Mucosa of descending colon (tissue), 3 donors: Measurements from ENCODE around the gene KRTAP10-10. TPM values are rescaled to one million over a fixed set of nuclear protein-coding genes. Genes with fewer than 3 reads are reported as not detected.

Experiments
- ATAC-seq: fragments of 200-7000 bp; cut with Tn5 transposase; one replicate; pipeline ENCODE4 v1.9.1; 2020; ENCODE audit warnings: mild to moderate bottlenecking, moderate library complexity
- DNase-seq, 3 donors: peaks; one replicate each; pipeline ENCODE4 v3.0.0-alpha.2; 2020
- H3K36me3 ChIP-seq: fragments of 200-600 bp; one replicate; pipeline ENCODE4 v1.8.0; 2021; ENCODE audit warnings: low read depth, mild to moderate bottlenecking
- H3K4me1 ChIP-seq: fragments of 200-600 bp; one replicate; pipeline ENCODE4 v1.8.0; 2021; ENCODE audit warnings: low read depth, mild to moderate bottlenecking
- H3K4me3 ChIP-seq: fragments of 200-600 bp; one replicate; pipeline ENCODE4 v1.8.0; 2021; ENCODE audit warnings: mild to moderate bottlenecking
- H3K9me3 ChIP-seq: fragments of 200-600 bp; one replicate; pipeline ENCODE4 v1.8.0; 2021; ENCODE audit warnings: mild to moderate bottlenecking
- CTCF ChIP-seq: fragments of 200-600 bp; IDR thresholded peaks from one replicate; pipeline ENCODE4 v1.8.0; 2022; ENCODE audit warnings: antibody characterized with exemption, mild to moderate bottlenecking
- intact Hi-C, 2 donors: fragments of 100-400 bp; cut with DNase I in 1 of 2; cut with micrococcal nuclease in 1 of 2; formaldehyde crosslinking; loops; one replicate each; pipeline versions ENCODE4 v1.11.0 to v1.11.1; 2022; cut with DNase I, micrococcal nuclease
- total RNA-seq, 3 donors: library from RNA; stranded (reverse); fragmentation: NEBNext Ultra II Directional in 2 of 3; extraction: Animal tissue kit (Norgen Biotek cat#: 25700) in 2 of 3; gene quantifications; one replicate each; pipeline versions ENCODE4 v1.2.1 to v1.2.4, GENCODE V29; 2021 to 2023
- donor health status: DM: no; HTN: no; CAD: no; lungs with moderate emphysema.
- donor health status: DM: no; HTN: no; CAD: no.
- donor health status: DM: no; HTN: yes; CAD: no.

The KRTAP10-10 gene
- total RNA-seq, 3 donors from 2014 or later: not detected

GRCh38 chr21:44612029-44612486 is 25.1 kb upstream of the KRTAP10-10 start, which contains the start of gene KRTAP10-8:
Gene KRTAP10-8 (plus strand): TSS chr21:44612079. CDS start chr21:44612101, 22 bp downstream.
- no peak for TF ChIP-seq CTCF
- Histone ChIP-seq H3K4me3 (no peak within 1 kb of the TSS), H3K9me3 (peaks cover 13% of the 10 kb centered on the region), H3K4me1 (no peaks in the 10 kb centered on the region), H3K36me3 (no peaks in the 10 kb centered on the region)
- no peak for DNase-seq
- no peak for ATAC-seq
- intact Hi-C loops: no loop called here

- no peaks in the 10 kb centered on the region for H3K36me3 ChIP-seq
- TF ChIP-seq CTCF: no peak
- H3K4me1 ChIP-seq: no peaks in the 10 kb centered on the region
- DNase-seq (peak in 1 of 3 donors; percentile 42), ATAC-seq (no peak)
- H3K4me3 ChIP-seq: no peak overlapping the region
- intact Hi-C loops: no loop called here
- H3K9me3 ChIP-seq: peaks cover 13% of the 10 kb centered on the region
Observed at GRCh38 chr21:44612669-44613229, 24.4 kb upstream of the KRTAP10-10 start.

- intact Hi-C loops: no loop called here
- Histone ChIP-seq H3K4me3 (no peak overlapping the region), H3K36me3 (no peaks in the 10 kb centered on the region), H3K4me1 (peaks cover under 1% of the 10 kb centered on the region), H3K9me3 (peaks cover 13% of the 10 kb centered on the region)
- no peak for TF ChIP-seq CTCF
- peak in 1 of 3 donors; percentile 38 for DNase-seq
- no peak for ATAC-seq
Observed at GRCh38 chr21:44613386-44614155, 23.6 kb upstream of the KRTAP10-10 start.

GRCh38 chr21:44614161-44614631 is 23.0 kb upstream of the KRTAP10-10 start:
- Histone ChIP-seq H3K36me3 (no peaks in the 10 kb centered on the region), H3K4me3 (no peak overlapping the region), H3K9me3 (peaks cover 13% of the 10 kb centered on the region), H3K4me1 (peaks cover 4% of the 10 kb centered on the region)
- DNase-seq: no peak
- TF ChIP-seq CTCF: no peak
- no peak for ATAC-seq
- intact Hi-C loops: no loop called here

GRCh38 chr21:44614961-44615391 is 22.2 kb upstream of the KRTAP10-10 start:
- TF ChIP-seq CTCF: no peak
- peaks cover 13% of the 10 kb centered on the region for H3K9me3 ChIP-seq
- no peak overlapping the region for H3K4me3 ChIP-seq
- no peaks in the 10 kb centered on the region for H3K36me3 ChIP-seq
- intact Hi-C loops: no loop called here
- no peak for ATAC-seq
- peaks cover 4% of the 10 kb centered on the region for H3K4me1 ChIP-seq
- DNase-seq: peak in 1 of 3 donors; percentile 34
